Measurements from ENCODE around the gene HCN3.

- TF ChIP-seq ARNTL (CRISPR knock-in tag; IDR thresholded peaks at IDR 0.05; ENCODE audit: borderline replicate concordance, low read depth) (no peak), PATZ1 (CRISPR knock-in tag; IDR thresholded peaks at IDR 0.05; ENCODE audit: borderline replicate concordance) (no peak), ZNF8 (CRISPR knock-in tag; IDR thresholded peaks at IDR 0.05) (no peak), ZC3H10 (CRISPR knock-in tag; IDR thresholded peaks at IDR 0.05) (no peak), ZFP30 (CRISPR knock-in tag; IDR thresholded peaks at IDR 0.05) (no peak), TOX (CRISPR knock-in tag; IDR thresholded peaks at IDR 0.05; ENCODE audit: borderline replicate concordance) (no peak), OSR1 (CRISPR knock-in tag; IDR thresholded peaks at IDR 0.05) (no peak), CREB5 (CRISPR knock-in tag; IDR thresholded peaks at IDR 0.05; ENCODE audit: low read depth) (no peak)
Measured at GRCh38 chr1:155268630-155269029, 8.6 kb upstream of the HCN3 start.

All from SK-N-SH treated with all-trans-retinoic acid at 6 μM for 48 hours (cell line).